Measurements from ENCODE around the gene MRPL21.

Gene MRPL21

DNA sequence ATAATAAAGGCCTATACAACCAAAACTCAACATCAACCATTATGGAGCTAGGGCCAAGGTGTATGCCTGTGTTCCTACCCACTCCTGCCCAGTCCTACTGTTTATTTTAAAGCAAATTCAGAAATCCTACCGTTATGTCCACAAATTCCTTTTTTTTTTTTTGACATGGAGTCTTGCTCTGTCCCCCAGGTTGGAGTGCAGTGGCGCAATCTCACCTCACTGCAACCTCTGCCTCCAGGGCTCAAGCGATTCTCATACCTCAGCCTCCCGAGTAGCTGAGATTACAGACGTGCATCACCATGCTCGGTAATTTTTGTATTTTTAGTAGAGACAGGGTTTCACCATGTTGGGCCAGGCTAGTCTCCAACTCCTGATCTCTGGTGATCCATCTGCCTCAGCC is 58.8 kb downstream of the MRPL21 start:
- H3K27ac ChIP-seq (ENCODE audit: low read depth, low read length, poor library complexity, severe bottlenecking) = no peak overlapping the region
- H4K20me1 ChIP-seq (ENCODE audit: insufficient read depth, low read length) = no peaks in the 10 kb centered on the region
- H3K9me3 ChIP-seq (ENCODE audit: low read length) = no peaks in the 10 kb centered on the region
- no peak overlapping the region for H3K4me2 ChIP-seq (ENCODE audit: low read length)
- H3K4me3 ChIP-seq (ENCODE audit: low read depth, low read length, poor library complexity, severe bottlenecking) = no peak overlapping the region
- H2AFZ ChIP-seq (ENCODE audit: low read length) = no peak overlapping the region
- H3K79me2 ChIP-seq (ENCODE audit: insufficient read depth, low read length) = no peaks in the 10 kb centered on the region
- H3K9me2 ChIP-seq (ENCODE audit: low read depth, low read length) = no peaks in the 10 kb centered on the region
- peaks cover 42% of the 10 kb centered on the region for H3K4me1 ChIP-seq (ENCODE audit: insufficient read depth, low read length, severe bottlenecking)
- H3K36me3 ChIP-seq (ENCODE audit: insufficient read depth, low read length) = no peaks in the 10 kb centered on the region
- TF ChIP-seq, protein P1, sequence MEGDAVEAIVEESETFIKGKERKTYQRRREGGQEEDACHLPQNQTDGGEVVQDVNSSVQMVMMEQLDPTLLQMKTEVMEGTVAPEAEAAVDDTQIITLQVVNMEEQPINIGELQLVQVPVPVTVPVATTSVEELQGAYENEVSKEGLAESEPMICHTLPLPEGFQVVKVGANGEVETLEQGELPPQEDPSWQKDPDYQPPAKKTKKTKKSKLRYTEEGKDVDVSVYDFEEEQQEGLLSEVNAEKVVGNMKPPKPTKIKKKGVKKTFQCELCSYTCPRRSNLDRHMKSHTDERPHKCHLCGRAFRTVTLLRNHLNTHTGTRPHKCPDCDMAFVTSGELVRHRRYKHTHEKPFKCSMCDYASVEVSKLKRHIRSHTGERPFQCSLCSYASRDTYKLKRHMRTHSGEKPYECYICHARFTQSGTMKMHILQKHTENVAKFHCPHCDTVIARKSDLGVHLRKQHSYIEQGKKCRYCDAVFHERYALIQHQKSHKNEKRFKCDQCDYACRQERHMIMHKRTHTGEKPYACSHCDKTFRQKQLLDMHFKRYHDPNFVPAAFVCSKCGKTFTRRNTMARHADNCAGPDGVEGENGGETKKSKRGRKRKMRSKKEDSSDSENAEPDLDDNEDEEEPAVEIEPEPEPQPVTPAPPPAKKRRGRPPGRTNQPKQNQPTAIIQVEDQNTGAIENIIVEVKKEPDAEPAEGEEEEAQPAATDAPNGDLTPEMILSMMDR (IDR thresholded peaks at IDR 0.05; ENCODE audit: low read length) = no peak
- no peak for TF ChIP-seq EZH2 (IDR thresholded peaks at IDR 0.05; ENCODE audit: borderline replicate concordance, low read length)
- peaks cover 8% of the 10 kb centered on the region; the same call in 1 of the 2 replicates for H3F3A ChIP-seq (ENCODE audit: insufficient read depth, low read length)
- no peak overlapping the region for H3K9ac ChIP-seq (ENCODE audit: low read length)
- no peaks in the 10 kb centered on the region; the same call in 1 of the 2 replicates for H3K27me3 ChIP-seq (ENCODE audit: insufficient read depth, low read length)

DNA sequence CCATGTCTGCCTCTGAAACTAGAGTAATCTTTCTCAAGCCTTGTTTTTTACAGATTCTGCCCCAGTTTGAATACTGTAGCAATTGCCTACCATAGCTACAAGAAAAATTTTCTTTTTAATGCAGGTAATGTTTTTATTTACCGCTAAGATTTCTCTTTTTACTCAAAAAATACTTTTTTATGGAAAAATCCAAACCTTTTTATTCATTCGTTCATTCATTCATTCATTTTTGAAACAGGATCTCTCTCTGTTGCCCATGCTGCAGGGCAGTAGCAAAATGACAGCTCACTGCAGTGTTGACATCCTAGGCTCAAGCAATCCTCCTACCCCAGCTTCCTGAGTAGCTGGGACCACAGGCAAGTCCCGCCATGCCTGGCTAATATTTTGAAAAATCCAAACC is 59.3 kb downstream of the MRPL21 start:
- peak overlapping the region; percentile 68 for H3K4me2 ChIP-seq (ENCODE audit: low read length)
- H3K4me3 ChIP-seq (ENCODE audit: low read depth, low read length, poor library complexity, severe bottlenecking) = peak overlapping the region; percentile 81
- no peaks in the 10 kb centered on the region for H3K9me2 ChIP-seq (ENCODE audit: low read depth, low read length)
- peaks cover 46% of the 10 kb centered on the region for H3K4me1 ChIP-seq (ENCODE audit: insufficient read depth, low read length, severe bottlenecking)
- H3K9me3 ChIP-seq (ENCODE audit: low read length) = no peaks in the 10 kb centered on the region
- no peak overlapping the region for H2AFZ ChIP-seq (ENCODE audit: low read length)
- no peaks in the 10 kb centered on the region for H4K20me1 ChIP-seq (ENCODE audit: insufficient read depth, low read length)
- no peak overlapping the region for H3K27ac ChIP-seq (ENCODE audit: low read depth, low read length, poor library complexity, severe bottlenecking)
- TF ChIP-seq, protein P1 (IDR thresholded peaks at IDR 0.05; ENCODE audit: low read length) = no peak
- no peak for TF ChIP-seq EZH2 (IDR thresholded peaks at IDR 0.05; ENCODE audit: borderline replicate concordance, low read length)
- H3F3A ChIP-seq (ENCODE audit: insufficient read depth, low read length) = peaks cover 11% of the 10 kb centered on the region; the same call in 1 of the 2 replicates
- H3K27me3 ChIP-seq (ENCODE audit: insufficient read depth, low read length) = no peaks in the 10 kb centered on the region; the same call in 1 of the 2 replicates
- no peaks in the 10 kb centered on the region for H3K36me3 ChIP-seq (ENCODE audit: insufficient read depth, low read length)
- H3K79me2 ChIP-seq (ENCODE audit: insufficient read depth, low read length) = no peaks in the 10 kb centered on the region
- peak overlapping the region; percentile 47; the same call in 1 of the 2 replicates for H3K9ac ChIP-seq (ENCODE audit: low read length)

DNA sequence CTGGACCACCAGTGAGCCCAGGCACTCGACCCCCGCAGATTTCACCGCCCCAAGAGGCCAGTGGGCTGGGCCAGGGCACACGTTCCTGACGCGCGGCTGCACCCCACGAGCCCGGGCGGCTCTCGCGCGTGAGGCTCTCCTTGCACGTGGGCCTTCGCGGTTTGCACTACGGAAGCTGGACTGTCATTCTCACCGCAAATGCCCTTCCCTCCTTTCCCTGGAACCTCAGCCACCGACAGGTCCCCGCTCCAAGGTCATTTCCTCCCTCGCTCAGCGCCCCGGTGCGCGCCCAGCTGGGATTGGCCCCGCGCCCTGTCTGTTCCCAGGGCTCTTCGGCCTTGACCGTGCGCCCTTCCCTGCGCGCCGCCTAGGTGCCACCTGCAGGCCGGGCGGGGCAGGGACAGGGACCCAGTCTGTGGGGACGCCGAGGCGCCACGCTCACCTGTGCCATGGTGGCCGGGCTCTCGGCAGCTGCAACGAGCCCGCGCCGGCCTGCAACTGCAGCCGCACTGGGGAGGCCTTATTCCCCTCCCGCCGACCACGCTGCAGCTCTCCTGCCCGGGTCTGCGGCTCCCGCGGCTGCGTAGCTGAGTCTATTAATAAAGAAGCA is 59.8 kb downstream of the MRPL21 start:
- H3F3A ChIP-seq (ENCODE audit: insufficient read depth, low read length) = peaks cover 11% of the 10 kb centered on the region; the same call in 1 of the 2 replicates
- TF ChIP-seq EZH2 (IDR thresholded peaks at IDR 0.05; ENCODE audit: borderline replicate concordance, low read length) = no peak
- TF ChIP-seq, protein P1 (IDR thresholded peaks at IDR 0.05; ENCODE audit: low read length) = peak; percentile 73
- no peaks in the 10 kb centered on the region for H3K9me3 ChIP-seq (ENCODE audit: low read length)
- H3K4me2 ChIP-seq (ENCODE audit: low read length) = peak overlapping the region; percentile 68
- H3K4me1 ChIP-seq (ENCODE audit: insufficient read depth, low read length, severe bottlenecking) = peaks cover 50% of the 10 kb centered on the region
- H3K9ac ChIP-seq (ENCODE audit: low read length) = peak overlapping the region; percentile 47; the same call in 1 of the 2 replicates
- H3K36me3 ChIP-seq (ENCODE audit: insufficient read depth, low read length) = no peaks in the 10 kb centered on the region
- no peaks in the 10 kb centered on the region for H4K20me1 ChIP-seq (ENCODE audit: insufficient read depth, low read length)
- H3K27ac ChIP-seq (ENCODE audit: low read depth, low read length, poor library complexity, severe bottlenecking) = no peak overlapping the region
- H3K79me2 ChIP-seq (ENCODE audit: insufficient read depth, low read length) = no peaks in the 10 kb centered on the region
- H3K9me2 ChIP-seq (ENCODE audit: low read depth, low read length) = no peaks in the 10 kb centered on the region
- no peaks in the 10 kb centered on the region; the same call in 1 of the 2 replicates for H3K27me3 ChIP-seq (ENCODE audit: insufficient read depth, low read length)
- 0 out of 2 replicates have a peak overlapping the region, but pooled peaks have one; percentile 16 for H2AFZ ChIP-seq (ENCODE audit: low read length)
- H3K4me3 ChIP-seq (ENCODE audit: low read depth, low read length, poor library complexity, severe bottlenecking) = peak overlapping the region; percentile 81
